Psoas muscle (tissue), 8 donors: ENCODE results near the gene ADAMTS4. TPM values are rescaled to one million over a fixed set of nuclear protein-coding genes. Genes with fewer than 3 reads are reported as not detected.
A peak's percentile ranks its signal among the peaks of the same experiment; 100 is the strongest.

Experiments
- ATAC-seq, 4 donors: fragments of 200-7000 bp; cut with Tn5 transposase; one replicate each; pipeline ENCODE4 v1.9.1; 2020; ENCODE audit warnings: moderate library complexity in 3 of 4, mild to moderate bottlenecking in 2 of 4
- DNase-seq, 2 donors: peaks; one replicate each; pipeline ENCODE4 v3.0.0-alpha.2; 2020
- H3K27ac ChIP-seq: fragments of 200-600 bp; one replicate; pipeline ENCODE4 v1.8.0; 2022
- H3K27me3 ChIP-seq, 3 donors: fragments of 200-600 bp in 1 of 3; one replicate each; pipeline versions ENCODE4 v1.6.1 to v1.8.0; 2013 to 2022; ENCODE audit warnings: low read length in 2 of 3, mild to moderate bottlenecking in 2 of 3, moderate library complexity in 1 of 3; ENCODE audit not compliant: insufficient read depth in 3 of 3
- H3K36me3 ChIP-seq, 2 donors: fragments of 200-600 bp in 1 of 2; one replicate each; pipeline versions ENCODE4 v1.6.1 to v1.8.0; 2013 to 2022; ENCODE audit warnings: low read depth in 1 of 2, mild to moderate bottlenecking in 1 of 2, moderate library complexity in 1 of 2; ENCODE audit not compliant: insufficient read depth in 1 of 2
- H3K4me1 ChIP-seq: fragments of 200-600 bp; one replicate; pipeline ENCODE4 v1.8.0; 2022
- H3K4me3 ChIP-seq: fragments of 200-600 bp; one replicate; pipeline ENCODE4 v1.8.0; 2022; ENCODE audit warnings: mild to moderate bottlenecking
- H3K9me3 ChIP-seq: fragments of 200-600 bp; one replicate; pipeline ENCODE4 v1.8.0; 2022
- CTCF ChIP-seq: fragments of 200-600 bp; IDR thresholded peaks from one replicate; pipeline ENCODE4 v1.8.0; 2022; ENCODE audit warnings: antibody characterized with exemption
- WGBS, 3 donors: extraction: QIAGEN DNeasy Blood & Tissue Kit; methylation state at CpG; one replicate each; pipeline versions ENCODE4 v1.1.6 to v1.1.7; 2013; 5-methylcytosine and 5-hydroxymethylcytosine counted together
- intact Hi-C, 2 donors: fragments of 100-400 bp; cut with DNase I; formaldehyde crosslinking; loops; one replicate each; pipeline versions ENCODE4 v1.11.0 to v1.14.2; 2022
- polyA plus RNA-seq, 3 donors: library from polyadenylated mRNA; stranded (reverse); fragments of 200-250 nt; gene quantifications; one replicate each; pipeline ENCODE4 v1.2.3, GENCODE V29; 2013
- total RNA-seq, 4 donors: library from RNA; stranded (reverse); fragmentation: NEBNext Ultra II Directional in 2 of 4; extraction: Animal tissue kit (Norgen Biotek cat#: 25700) in 2 of 4; gene quantifications; one replicate each; pipeline versions ENCODE4 v1.2.1 to v1.2.4, GENCODE V29; 2021 to 2023
- donor health status: healthy with polysubstance abuse.
- donor health status: DM: no; HTN: no; CAD: no; lungs with moderate emphysema.
- donor health status: Bipolar disorder and iron deficiency.
- donor health status: healthy.
- donor health status: DM: yes; HTN: yes; CAD: no.
- donor health status: DM: no; HTN: no; CAD: no.
- donor health status: DM: no; HTN: no; CAD: no.
- donor health status: DM: yes; HTN: yes; CAD: no.

The ADAMTS4 gene
- total and polyA plus RNA-seq, 7 donors, result 0.88 to 8.9 (median 1.3) TPM

GRCh38 chr1:161195171-161195570, 3.7 kb downstream of the ADAMTS4 start:
- Histone ChIP-seq H3K27ac (no peak overlapping the region), H3K36me3 (no peaks in the 10 kb centered on the region), H3K4me1 (peaks cover 16% of the 10 kb centered on the region), H3K27me3 (no peaks in the 10 kb centered on the region), H3K9me3 (no peaks in the 10 kb centered on the region), H3K4me3 (peak overlapping the region; percentile 16)
- ATAC-seq (no peak), DNase-seq (no peak)
- intact Hi-C loops, result no loop called here
- TF ChIP-seq CTCF, result no peak
- WGBS, 3 donors, result 87 to 89% (median 87%) methylated on average over 4 of the region's 4 CpGs

- peak; percentile 27 for TF ChIP-seq CTCF
- Histone ChIP-seq H3K36me3 (no peaks in the 10 kb centered on the region), H3K9me3 (no peaks in the 10 kb centered on the region), H3K27me3 (no peaks in the 10 kb centered on the region), H3K4me1 (peaks cover 13% of the 10 kb centered on the region), H3K27ac (peak overlapping the region; percentile 42), H3K4me3 (peak overlapping the region; percentile 37)
- ATAC-seq (peak; percentile 82 to 85 (median 84)), DNase-seq (peak; percentile 70 to 85)
- 45 to 54% (median 52%) methylated on average over 21 of the region's 21 CpGs for WGBS, 3 donors
- intact Hi-C loops, result loop anchor here in 1 of 2 donors (5.0 kb wide), 1 partner anchor 189 kb away; no protein-coding TSS in a partner anchor
Observed at GRCh38 chr1:161193561-161194235, 5.2 kb downstream of the ADAMTS4 start.

- ATAC-seq (peak; percentile 64 to 85 (median 64)), DNase-seq (peak; percentile 57 to 61)
- intact Hi-C loops, result loop anchor here in 1 of 2 donors (5.0 kb wide), 1 partner anchor 190 kb away; no protein-coding TSS in a partner anchor
- Histone ChIP-seq H3K27ac (peak overlapping the region; percentile 15), H3K4me1 (peaks cover 4% of the 10 kb centered on the region), H3K4me3 (no peak overlapping the region), H3K36me3 (no peaks in the 10 kb centered on the region), H3K9me3 (no peaks in the 10 kb centered on the region), H3K27me3 (no peaks in the 10 kb centered on the region)
- 56 to 58% (median 56%) methylated on average over 15 of the region's 15 CpGs for WGBS, 3 donors
- peak; percentile 85 for TF ChIP-seq CTCF
Observed at GRCh38 chr1:161192476-161193465, 6.1 kb downstream of the ADAMTS4 start.

- Histone ChIP-seq H3K27me3 (no peaks in the 10 kb centered on the region), H3K4me1 (peaks cover 3% of the 10 kb centered on the region), H3K4me3 (no peak overlapping the region), H3K9me3 (no peaks in the 10 kb centered on the region), H3K36me3 (no peaks in the 10 kb centered on the region), H3K27ac (no peak overlapping the region)
- 75 to 77% (median 75%) methylated on average over 8 of the region's 8 CpGs for WGBS, 3 donors
- intact Hi-C loops, result loop anchor here in 1 of 2 donors (5.0 kb wide), 1 partner anchor 190 kb away; no protein-coding TSS in a partner anchor
- ATAC-seq (no peak), DNase-seq (peak in 1 of 2 donors; percentile 46)
- TF ChIP-seq CTCF, result no peak
Observed at GRCh38 chr1:161191971-161192370, 6.9 kb downstream of the ADAMTS4 start.
